Small intestine (tissue), 7 donors: ENCODE results near the gene MCEE. TPM values are rescaled to one million over a fixed set of nuclear protein-coding genes. Genes with fewer than 3 reads are reported as not detected.
"Not testable (repeated sequence)": the region's sequence is repeated elsewhere in the genome, so short reads cannot be mapped to it uniquely, and the experiment has no call there.

Experiments
- DNase-seq, 2 donors: peaks; one replicate each; pipeline versions ENCODE4 v3.0.0 to v3.0.0-alpha.2; 2013
- FAIRE-seq: peaks from 2 replicates; lab custom pipeline; 2012; peaks lifted over from hg19 to GRCh38; lab: Jason Lieb, UNC
- H3K27ac ChIP-seq, 3 donors: one replicate each; pipeline ENCODE4 v1.5.1; 2013; ENCODE audit warnings: low read length in 2 of 3, mild to moderate bottlenecking in 2 of 3, control low read depth in 1 of 3, inconsistent platforms in 1 of 3, low read depth in 1 of 3, moderate library complexity in 1 of 3
- H3K27me3 ChIP-seq, 3 donors: one replicate each; pipeline ENCODE4 v1.6.1; 2013; ENCODE audit warnings: low read length in 3 of 3, inconsistent platforms in 1 of 3; ENCODE audit not compliant: control insufficient read depth in 3 of 3, insufficient read depth in 3 of 3
- H3K36me3 ChIP-seq, 3 donors: one replicate each; pipeline ENCODE4 v1.6.1; 2013; ENCODE audit warnings: low read length in 3 of 3, inconsistent platforms in 1 of 3, low read depth in 1 of 3, mild to moderate bottlenecking in 1 of 3, moderate library complexity in 1 of 3; ENCODE audit not compliant: control insufficient read depth in 3 of 3, insufficient read depth in 2 of 3
- H3K4me1 ChIP-seq, 3 donors: one replicate each; pipeline ENCODE4 v1.6.1; 2013; ENCODE audit warnings: low read length in 2 of 3, inconsistent platforms in 1 of 3, low read depth in 1 of 3, mild to moderate bottlenecking in 1 of 3, moderate library complexity in 1 of 3; ENCODE audit not compliant: control insufficient read depth in 3 of 3, insufficient read depth in 2 of 3
- H3K4me3 ChIP-seq, 3 donors: one replicate each; pipeline ENCODE4 v1.5.1; 2013; ENCODE audit warnings: low read length in 3 of 3, control low read depth in 1 of 3, inconsistent platforms in 1 of 3, low read depth in 1 of 3, mild to moderate bottlenecking in 1 of 3, moderate library complexity in 1 of 3
- H3K9me3 ChIP-seq, 2 donors: one replicate each; pipeline ENCODE4 v1.6.1; 2013; ENCODE audit warnings: low read depth in 1 of 2, low read length in 1 of 2; ENCODE audit not compliant: control insufficient read depth in 2 of 2, insufficient read depth in 1 of 2
- WGBS, 3 donors: extraction: QIAGEN DNeasy Blood & Tissue Kit; methylation state at CpG; one replicate each; pipeline ENCODE4 v1.1.7; 2013; 5-methylcytosine and 5-hydroxymethylcytosine counted together
- polyA plus RNA-seq, 4 donors: library from polyadenylated mRNA; stranded (reverse) in 3 of 4; unstranded in 1 of 4; fragments of 200-250 nt in 3 of 4; fragments of 120-200 nt in 1 of 4; gene quantifications; one replicate each; pipeline versions ENCODE4 v1.2.1 to v1.2.3, GENCODE V29; 2013
- donor health status: healthy with polysubstance abuse.
- donor health status: control.
- donor health status: control.
- donor health status: Bipolar disorder and iron deficiency.
- donor health status: healthy.

The MCEE gene
- polyA plus RNA-seq, 4 donors = 16.3 to 43.6 (median 31.5) TPM

DNA sequence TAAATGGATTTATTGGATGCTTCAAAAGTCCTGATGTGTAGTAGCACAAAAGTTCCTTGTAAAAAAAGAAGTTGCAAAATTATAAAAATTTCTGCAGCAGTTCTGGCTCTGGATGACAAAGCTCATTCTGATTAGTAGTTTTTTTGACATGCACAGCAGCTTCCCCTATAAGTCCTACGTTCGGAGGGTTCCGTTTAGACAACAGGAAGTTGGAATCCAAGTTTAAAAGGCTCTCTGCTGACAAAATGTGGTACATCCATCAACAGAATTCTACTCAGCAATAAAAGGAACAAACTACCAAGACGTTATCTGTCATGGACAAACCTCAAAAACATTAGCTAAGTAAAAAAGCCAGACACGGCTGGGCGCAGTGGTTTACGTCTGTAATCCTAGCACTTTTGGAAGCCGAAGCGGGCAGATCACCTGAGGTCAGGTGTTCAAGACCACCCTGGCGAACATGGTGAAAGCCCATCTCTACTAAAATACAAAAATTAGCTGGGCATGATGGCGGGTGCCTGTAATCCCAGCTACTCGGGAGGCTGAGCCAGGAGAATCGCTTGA is 46.2 kb downstream of the MCEE start:
- not testable (repeated sequence) for FAIRE-seq, H3K27ac ChIP-seq, DNase-seq, H3K4me1 ChIP-seq, H3K4me3 ChIP-seq, H3K36me3 ChIP-seq, H3K9me3 ChIP-seq
- peaks cover 0 to 17% (median 0%) of the 10 kb centered on the region in 3 donors for H3K27me3 ChIP-seq
- WGBS, 3 donors = 65 to 76% (median 68%) methylated on average over 10 of the region's 13 CpGs

DNA sequence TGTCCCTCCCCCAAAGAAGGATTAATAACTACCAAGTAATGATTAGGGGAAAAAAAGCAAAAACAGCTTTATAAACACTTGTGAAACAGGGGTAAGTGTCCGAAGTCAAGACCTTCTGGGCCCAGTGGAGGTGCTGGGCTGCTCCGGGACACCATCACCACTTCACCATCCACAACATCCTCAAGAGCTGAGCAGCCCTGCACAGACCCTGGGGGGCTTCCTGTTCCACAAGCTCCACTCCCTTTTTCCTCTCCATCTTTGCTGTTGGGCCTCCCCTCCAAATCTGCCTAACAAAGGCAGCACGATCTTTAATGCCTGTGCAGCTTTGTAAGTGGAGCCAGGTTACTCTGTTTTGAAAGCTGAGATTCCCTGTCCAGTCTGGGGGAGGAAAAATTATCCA is 46.7 kb downstream of the MCEE start:
- no CpG with 5 or more reads among the region's 3 CpGs for WGBS, 3 donors
- H3K27me3 ChIP-seq = peaks cover 0 to 17% (median 0%) of the 10 kb centered on the region in 3 donors
- H3K4me3 ChIP-seq, H3K9me3 ChIP-seq, H3K4me1 ChIP-seq, DNase-seq, FAIRE-seq, H3K27ac ChIP-seq, H3K36me3 ChIP-seq: not testable (repeated sequence)

- Histone ChIP-seq H3K9me3 (no peaks in the 10 kb centered on the region), H3K36me3 (peaks cover 5 to 14% (median 6%) of the 10 kb centered on the region in 3 donors), H3K27me3 (peaks cover 0 to 17% (median 0%) of the 10 kb centered on the region in 3 donors), H3K4me3 (no peak overlapping the region), H3K4me1 (no peaks in the 10 kb centered on the region), H3K27ac (no peak overlapping the region)
- 71 to 75% (median 72%) methylated on average over 5 of the region's 5 CpGs for WGBS, 3 donors
- no peak for DNase-seq
- FAIRE-seq = no peak
Observed at GRCh38 chr2:71082402-71083252, 47.4 kb downstream of the MCEE start.

- no peak for FAIRE-seq
- no peaks in the 10 kb centered on the region for H3K4me1 ChIP-seq
- H3K4me3 ChIP-seq = no peak overlapping the region
- no peak for DNase-seq
- no peak overlapping the region for H3K27ac ChIP-seq
- H3K9me3 ChIP-seq = no peaks in the 10 kb centered on the region
- WGBS, 3 donors = 76 to 82% (median 79%) methylated on average over 3 of the region's 3 CpGs
- peaks cover 11 to 48% (median 20%) of the 10 kb centered on the region in 3 donors for H3K36me3 ChIP-seq
- H3K27me3 ChIP-seq = no peaks in the 10 kb centered on the region
Observed at GRCh38 chr2:71078624-71079023, 51.4 kb downstream of the MCEE start.

DNA sequence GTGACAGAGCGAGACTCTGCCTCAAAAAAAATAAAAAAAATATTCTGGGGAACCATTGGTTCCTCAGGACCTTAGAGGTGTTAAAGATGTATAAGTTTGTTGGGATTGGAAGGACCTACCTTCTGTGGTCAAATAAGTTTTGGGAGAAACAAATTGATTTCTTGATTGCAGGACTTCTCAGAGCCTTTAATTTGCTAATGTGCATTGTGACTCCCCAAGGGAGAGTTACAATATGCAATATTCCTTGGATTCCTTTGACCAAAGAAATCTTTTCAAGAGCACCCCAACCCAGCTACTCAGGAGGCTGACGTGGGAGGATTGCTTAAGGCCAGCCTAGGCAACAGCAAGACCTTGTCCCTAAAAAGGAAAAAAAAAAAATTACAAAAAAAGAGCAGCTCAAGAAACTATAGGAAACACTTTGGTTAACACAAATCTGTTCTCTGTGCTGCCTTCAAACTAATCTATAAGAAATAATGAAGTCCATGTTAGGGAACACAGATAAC is 55.1 kb downstream of the MCEE start:
- DNase-seq (no peak), FAIRE-seq (no peak)
- Histone ChIP-seq H3K9me3 (no peaks in the 10 kb centered on the region), H3K27me3 (no peaks in the 10 kb centered on the region), H3K4me3 (no peak overlapping the region), H3K27ac (no peak overlapping the region), H3K4me1 (peaks cover 0 to 6% (median 0%) of the 10 kb centered on the region in 3 donors), H3K36me3 (peaks cover 11 to 80% (median 21%) of the 10 kb centered on the region in 3 donors)
- WGBS, 3 donors = 95 to 99% (median 97%) methylated on average over 2 of the region's 2 CpGs

DNA sequence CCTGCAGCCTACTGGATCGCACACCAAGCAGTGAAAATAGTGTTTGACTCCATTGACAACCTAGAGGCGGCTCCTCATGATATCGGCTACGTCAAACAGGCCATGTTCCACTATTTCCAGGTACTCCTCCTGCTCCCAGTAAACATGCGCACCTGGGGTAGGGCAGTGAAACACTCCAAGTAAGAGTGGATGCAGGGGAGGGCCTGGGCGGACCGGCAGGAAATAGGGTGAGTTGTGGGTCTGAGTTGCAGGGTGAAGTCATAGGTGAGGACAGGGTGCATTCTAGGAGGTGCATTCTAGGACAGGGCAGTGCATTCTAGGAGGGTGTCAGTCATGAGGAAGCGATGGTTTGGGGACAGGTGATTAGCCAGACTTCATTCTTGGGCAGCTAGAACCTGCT is 56.6 kb downstream of the MCEE start:
- H3K36me3 ChIP-seq = peaks cover 9 to 74% (median 21%) of the 10 kb centered on the region in 3 donors
- no peaks in the 10 kb centered on the region for H3K9me3 ChIP-seq
- 93 to 97% (median 95%) methylated on average over 8 of the region's 8 CpGs for whole genome bisulfite sequencing, 3 donors
- H3K27me3 ChIP-seq = no peaks in the 10 kb centered on the region
- H3K27ac ChIP-seq = no peak overlapping the region
- no peak for FAIRE-seq
- DNase-seq = no peak
- H3K4me3 ChIP-seq = no peak overlapping the region
- peaks cover 0 to 12% (median 0%) of the 10 kb centered on the region in 3 donors for H3K4me1 ChIP-seq

DNA sequence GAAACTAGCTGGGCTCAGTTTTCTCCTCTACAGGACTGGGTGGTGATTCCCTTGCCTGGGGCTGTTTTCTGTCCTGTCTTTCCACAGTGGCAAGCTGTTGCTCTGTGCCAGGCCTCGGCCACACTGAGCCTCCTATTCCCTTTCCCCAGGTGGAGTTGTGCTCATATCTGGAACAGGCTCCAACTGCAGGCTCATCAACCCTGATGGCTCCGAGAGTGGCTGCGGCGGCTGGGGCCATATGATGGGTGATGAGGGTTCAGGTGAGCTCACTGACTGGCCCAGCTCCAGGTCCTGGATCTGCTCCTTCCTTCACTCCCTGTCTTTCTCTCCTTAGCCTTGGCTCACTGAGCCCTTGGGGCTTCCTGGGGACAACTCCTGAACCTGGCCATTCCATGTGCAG is 57.5 kb downstream of the MCEE start:
- H3K36me3 ChIP-seq = peaks cover 3 to 64% (median 14%) of the 10 kb centered on the region in 3 donors
- no peak overlapping the region for H3K4me3 ChIP-seq
- peaks cover 0 to 12% (median 2%) of the 10 kb centered on the region in 3 donors for H3K4me1 ChIP-seq
- DNase-seq = no peak
- no peak overlapping the region for H3K27ac ChIP-seq
- 90 to 98% (median 95%) methylated on average over 4 of the region's 4 CpGs for WGBS, 3 donors
- H3K27me3 ChIP-seq = no peaks in the 10 kb centered on the region
- H3K9me3 ChIP-seq = no peaks in the 10 kb centered on the region
- no peak for FAIRE-seq

- no peak for FAIRE-seq
- Histone ChIP-seq H3K4me3 (no peak overlapping the region), H3K9me3 (no peaks in the 10 kb centered on the region), H3K27ac (peak overlapping the region in 1 of 3 donors; percentile 47), H3K27me3 (no peaks in the 10 kb centered on the region), H3K4me1 (peaks cover 0 to 12% (median 4%) of the 10 kb centered on the region in 3 donors), H3K36me3 (peaks cover 1 to 58% (median 14%) of the 10 kb centered on the region in 3 donors)
- DNase-seq = peak in 1 of 2 donors; percentile 30
- 66 to 86% (median 70%) methylated on average over 14 of the region's 14 CpGs for WGBS, 3 donors
Observed at GRCh38 chr2:71071681-71072398, 58.2 kb downstream of the MCEE start.
